ENCODE results near the gene LDLRAD4.

The LDLRAD4 gene

DNA sequence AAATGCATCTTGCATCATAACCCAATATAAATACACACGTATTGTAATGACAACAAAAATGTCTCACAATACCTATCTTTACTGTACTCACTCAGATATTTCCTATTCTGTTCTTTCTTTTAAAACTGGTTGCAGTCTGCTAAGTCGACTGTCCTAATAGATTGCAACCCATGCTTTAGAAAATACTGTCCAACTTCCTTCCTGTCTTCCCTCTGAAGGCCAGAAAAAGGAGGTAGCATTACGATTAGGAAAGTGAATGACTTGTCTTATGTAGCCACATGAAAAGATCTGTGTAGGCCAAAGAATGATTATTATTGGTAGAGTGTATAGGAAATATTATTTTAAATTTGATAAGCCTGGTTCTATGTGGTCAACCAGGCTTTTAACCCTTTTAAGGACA, 373.7 kb downstream of the LDLRAD4 start:
- Histone ChIP-seq H3K9ac (no peak overlapping the region), H3K9me3 (ENCODE audit: control insufficient read depth, low read length) (no peaks in the 10 kb centered on the region), H3K36me3 (ENCODE audit: control insufficient read depth, insufficient read depth, low read length) (no peaks in the 10 kb centered on the region), H3K27ac (no peak overlapping the region), H3K4me1 (no peaks in the 10 kb centered on the region), H2AFZ (no peak overlapping the region), H3K27me3 (ENCODE audit: control insufficient read depth, insufficient read depth, low read length) (no peaks in the 10 kb centered on the region), H3K4me3 (ENCODE audit: low read depth, low read length) (no peak overlapping the region), H3K79me2 (no peaks in the 10 kb centered on the region), H3K4me2 (ENCODE audit: low read length) (no peak overlapping the region)
- TF ChIP-seq, protein P1, sequence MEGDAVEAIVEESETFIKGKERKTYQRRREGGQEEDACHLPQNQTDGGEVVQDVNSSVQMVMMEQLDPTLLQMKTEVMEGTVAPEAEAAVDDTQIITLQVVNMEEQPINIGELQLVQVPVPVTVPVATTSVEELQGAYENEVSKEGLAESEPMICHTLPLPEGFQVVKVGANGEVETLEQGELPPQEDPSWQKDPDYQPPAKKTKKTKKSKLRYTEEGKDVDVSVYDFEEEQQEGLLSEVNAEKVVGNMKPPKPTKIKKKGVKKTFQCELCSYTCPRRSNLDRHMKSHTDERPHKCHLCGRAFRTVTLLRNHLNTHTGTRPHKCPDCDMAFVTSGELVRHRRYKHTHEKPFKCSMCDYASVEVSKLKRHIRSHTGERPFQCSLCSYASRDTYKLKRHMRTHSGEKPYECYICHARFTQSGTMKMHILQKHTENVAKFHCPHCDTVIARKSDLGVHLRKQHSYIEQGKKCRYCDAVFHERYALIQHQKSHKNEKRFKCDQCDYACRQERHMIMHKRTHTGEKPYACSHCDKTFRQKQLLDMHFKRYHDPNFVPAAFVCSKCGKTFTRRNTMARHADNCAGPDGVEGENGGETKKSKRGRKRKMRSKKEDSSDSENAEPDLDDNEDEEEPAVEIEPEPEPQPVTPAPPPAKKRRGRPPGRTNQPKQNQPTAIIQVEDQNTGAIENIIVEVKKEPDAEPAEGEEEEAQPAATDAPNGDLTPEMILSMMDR (IDR thresholded peaks at IDR 0.05), result no peak

DNA sequence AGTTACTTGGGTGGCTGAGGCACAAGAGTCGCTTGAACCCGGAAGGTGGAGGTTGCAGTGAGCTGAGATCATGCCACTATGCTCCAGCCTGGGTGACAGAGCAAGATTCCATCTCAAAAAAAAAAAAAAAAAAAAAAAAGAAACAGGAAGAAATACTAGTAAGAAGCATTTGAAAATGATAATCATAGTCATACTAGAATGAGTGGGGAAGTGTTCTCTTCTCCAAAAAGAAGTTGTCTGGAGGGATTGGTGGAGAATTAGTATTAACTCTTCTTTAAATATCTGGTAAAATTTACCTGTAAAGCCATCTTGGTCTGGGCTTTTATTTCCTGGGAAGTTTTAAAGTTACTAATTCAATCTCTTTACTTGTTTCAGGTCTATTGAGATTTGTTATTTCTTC, 376.0 kb downstream of the LDLRAD4 start:
- no peaks in the 10 kb centered on the region for H3K27me3 ChIP-seq (ENCODE audit: control insufficient read depth, insufficient read depth, low read length)
- no peak overlapping the region for H2AFZ ChIP-seq
- H3K27ac ChIP-seq, result no peak overlapping the region
- H3K36me3 ChIP-seq (ENCODE audit: control insufficient read depth, insufficient read depth, low read length), result no peaks in the 10 kb centered on the region
- TF ChIP-seq, protein P1 (IDR thresholded peaks at IDR 0.05), result no peak
- no peak overlapping the region for H3K9ac ChIP-seq
- H3K4me2 ChIP-seq (ENCODE audit: low read length), result no peak overlapping the region
- H3K79me2 ChIP-seq, result no peaks in the 10 kb centered on the region
- no peaks in the 10 kb centered on the region for H3K4me1 ChIP-seq
- no peak overlapping the region for H3K4me3 ChIP-seq (ENCODE audit: low read depth, low read length)
- no peaks in the 10 kb centered on the region for H3K9me3 ChIP-seq (ENCODE audit: control insufficient read depth, low read length)

DNA sequence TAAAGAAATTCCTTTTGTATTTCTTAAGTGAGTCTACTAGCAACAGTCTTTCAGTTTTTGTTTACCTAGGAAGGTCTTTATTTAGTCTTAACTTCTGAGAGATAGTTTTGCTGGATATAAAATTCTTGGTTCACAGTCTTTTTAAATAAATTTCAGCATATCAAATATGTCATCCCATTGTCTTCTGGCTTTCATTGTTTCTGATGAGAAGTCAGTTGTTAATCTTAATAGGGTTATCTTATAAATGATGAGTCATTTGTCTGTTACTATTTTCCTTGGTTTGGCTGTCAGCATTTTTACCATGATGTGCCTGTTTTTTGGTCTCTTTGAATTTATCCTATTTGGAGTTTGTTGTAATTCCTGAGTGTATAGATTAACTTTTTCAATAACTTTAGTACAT, 378.5 kb downstream of the LDLRAD4 start:
- Histone ChIP-seq H3K4me2 (ENCODE audit: low read length) (no peak overlapping the region), H3K27me3 (ENCODE audit: control insufficient read depth, insufficient read depth, low read length) (no peaks in the 10 kb centered on the region), H3K27ac (no peak overlapping the region), H2AFZ (no peak overlapping the region), H3K4me1 (no peaks in the 10 kb centered on the region), H3K4me3 (ENCODE audit: low read depth, low read length) (no peak overlapping the region), H3K79me2 (no peaks in the 10 kb centered on the region), H3K9me3 (ENCODE audit: control insufficient read depth, low read length) (no peaks in the 10 kb centered on the region), H3K36me3 (ENCODE audit: control insufficient read depth, insufficient read depth, low read length) (no peaks in the 10 kb centered on the region), H3K9ac (no peak overlapping the region)
- TF ChIP-seq, protein P1 (IDR thresholded peaks at IDR 0.05), result no peak

DNA sequence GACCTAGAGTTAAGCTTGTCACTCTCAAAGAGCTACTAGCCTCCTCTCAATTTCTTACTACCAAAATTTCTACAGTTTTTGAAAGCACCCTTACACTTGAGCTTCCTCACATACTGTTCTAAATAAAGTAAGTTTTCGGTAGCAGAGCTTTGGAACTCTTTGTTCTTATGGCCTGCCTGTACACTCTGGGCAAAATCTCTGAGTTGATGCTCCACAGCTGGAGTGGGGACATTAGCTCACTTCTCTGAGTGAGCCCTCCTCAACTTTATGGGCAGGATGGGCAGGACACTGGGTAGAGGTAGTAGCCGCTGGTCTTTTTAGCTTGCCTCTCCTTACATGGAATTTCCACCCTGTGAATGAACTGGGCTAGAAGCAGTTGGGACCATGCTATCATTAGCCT, 380.0 kb downstream of the LDLRAD4 start:
- no peaks in the 10 kb centered on the region for H3K79me2 ChIP-seq
- TF ChIP-seq, protein P1 (IDR thresholded peaks at IDR 0.05), result no peak
- H3K4me3 ChIP-seq (ENCODE audit: low read depth, low read length), result no peak overlapping the region
- no peaks in the 10 kb centered on the region for H3K9me3 ChIP-seq (ENCODE audit: control insufficient read depth, low read length)
- H3K4me2 ChIP-seq (ENCODE audit: low read length), result no peak overlapping the region
- H3K27me3 ChIP-seq (ENCODE audit: control insufficient read depth, insufficient read depth, low read length), result no peaks in the 10 kb centered on the region
- H3K36me3 ChIP-seq (ENCODE audit: control insufficient read depth, insufficient read depth, low read length), result no peaks in the 10 kb centered on the region
- H2AFZ ChIP-seq, result no peak overlapping the region
- no peak overlapping the region for H3K27ac ChIP-seq
- no peaks in the 10 kb centered on the region for H3K4me1 ChIP-seq
- H3K9ac ChIP-seq, result no peak overlapping the region

DNA sequence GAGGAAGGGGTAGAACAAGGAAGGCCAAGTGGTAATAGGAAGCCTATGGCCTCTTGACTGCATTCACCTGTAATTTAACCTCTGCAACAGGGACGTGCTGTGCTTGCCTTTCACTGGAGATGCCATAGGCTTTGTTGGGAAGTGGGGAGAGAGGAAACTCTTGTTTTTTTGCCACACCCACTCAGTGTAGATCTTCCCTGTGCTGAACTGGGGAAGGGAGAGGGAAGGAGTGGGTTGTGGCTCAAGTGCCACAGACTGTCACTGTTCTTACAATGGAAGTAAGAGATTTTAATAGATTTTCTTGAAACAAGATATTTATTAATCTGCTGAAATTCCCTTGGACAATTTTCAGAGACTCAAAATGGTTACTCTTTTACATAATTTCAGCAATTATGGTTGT, 380.5 kb downstream of the LDLRAD4 start:
- no peak overlapping the region for H3K9ac ChIP-seq
- H2AFZ ChIP-seq, result no peak overlapping the region
- H3K4me3 ChIP-seq (ENCODE audit: low read depth, low read length), result no peak overlapping the region
- H3K79me2 ChIP-seq, result no peaks in the 10 kb centered on the region
- H3K4me1 ChIP-seq, result no peaks in the 10 kb centered on the region
- H3K27ac ChIP-seq, result no peak overlapping the region
- no peak overlapping the region for H3K4me2 ChIP-seq (ENCODE audit: low read length)
- TF ChIP-seq, protein P1 (IDR thresholded peaks at IDR 0.05), result no peak
- H3K36me3 ChIP-seq (ENCODE audit: control insufficient read depth, insufficient read depth, low read length), result no peaks in the 10 kb centered on the region
- no peaks in the 10 kb centered on the region for H3K27me3 ChIP-seq (ENCODE audit: control insufficient read depth, insufficient read depth, low read length)
- no peaks in the 10 kb centered on the region for H3K9me3 ChIP-seq (ENCODE audit: control insufficient read depth, low read length)
